ENCODE measurements around the gene HS6ST3.

HS6ST3 gene

GRCh38 chr13:96130818-96131340 is 41.0 kb downstream of the HS6ST3 start:
- H3K4me1 ChIP-seq (ENCODE audit: control insufficient read depth, insufficient read depth, low read length), result peaks cover 3% of the 10 kb centered on the region
- WGBS, 2 experiments, result 39 to 41% methylated on average over 3 of the region's 3 CpGs
- no peaks in the 10 kb centered on the region for H3K27me3 ChIP-seq (ENCODE audit: control insufficient read depth, insufficient read depth, low read length, poor library complexity, severe bottlenecking)
- no peaks in the 10 kb centered on the region for H3K9me3 ChIP-seq (ENCODE audit: control insufficient read depth, low read length)
- H3K4me3 ChIP-seq (ENCODE audit: insufficient read depth, low read depth, low read length), result no peak overlapping the region
- no peaks in the 10 kb centered on the region for H3K36me3 ChIP-seq (ENCODE audit: control insufficient read depth, insufficient read depth, low read length)
- no peak overlapping the region for H3K27ac ChIP-seq (ENCODE audit: insufficient read depth, low read depth, low read length, poor library complexity, severe bottlenecking)

GRCh38 chr13:96141032-96141431 is 51.1 kb downstream of the HS6ST3 start:
- 68 to 69% methylated on average over 3 of the region's 3 CpGs for whole genome bisulfite sequencing, 2 experiments
- Histone ChIP-seq H3K4me3 (ENCODE audit: insufficient read depth, low read depth, low read length) (no peak overlapping the region), H3K4me1 (ENCODE audit: control insufficient read depth, insufficient read depth, low read length) (no peaks in the 10 kb centered on the region), H3K36me3 (ENCODE audit: control insufficient read depth, insufficient read depth, low read length) (no peaks in the 10 kb centered on the region), H3K27ac (ENCODE audit: insufficient read depth, low read depth, low read length, poor library complexity, severe bottlenecking) (no peak overlapping the region), H3K9me3 (ENCODE audit: control insufficient read depth, low read length) (no peaks in the 10 kb centered on the region), H3K27me3 (ENCODE audit: control insufficient read depth, insufficient read depth, low read length, poor library complexity, severe bottlenecking) (no peaks in the 10 kb centered on the region)

GRCh38 chr13:96159725-96160124 is 69.8 kb downstream of the HS6ST3 start:
- H3K4me3 ChIP-seq (ENCODE audit: insufficient read depth, low read depth, low read length), result no peak overlapping the region
- H3K4me1 ChIP-seq (ENCODE audit: control insufficient read depth, insufficient read depth, low read length), result no peaks in the 10 kb centered on the region
- no peak overlapping the region for H3K27ac ChIP-seq (ENCODE audit: insufficient read depth, low read depth, low read length, poor library complexity, severe bottlenecking)
- 90 to 93% methylated on average over 1 to 2 of the region's 2 CpGs for WGBS, 2 experiments
- H3K36me3 ChIP-seq (ENCODE audit: control insufficient read depth, insufficient read depth, low read length), result no peaks in the 10 kb centered on the region
- H3K27me3 ChIP-seq (ENCODE audit: control insufficient read depth, insufficient read depth, low read length, poor library complexity, severe bottlenecking), result no peaks in the 10 kb centered on the region
- no peaks in the 10 kb centered on the region for H3K9me3 ChIP-seq (ENCODE audit: control insufficient read depth, low read length)

GRCh38 chr13:96161141-96161540 is 71.2 kb downstream of the HS6ST3 start:
- no peaks in the 10 kb centered on the region for H3K36me3 ChIP-seq (ENCODE audit: control insufficient read depth, insufficient read depth, low read length)
- H3K27me3 ChIP-seq (ENCODE audit: control insufficient read depth, insufficient read depth, low read length, poor library complexity, severe bottlenecking), result no peaks in the 10 kb centered on the region
- H3K9me3 ChIP-seq (ENCODE audit: control insufficient read depth, low read length), result no peaks in the 10 kb centered on the region
- no peaks in the 10 kb centered on the region for H3K4me1 ChIP-seq (ENCODE audit: control insufficient read depth, insufficient read depth, low read length)
- WGBS, 2 experiments, result 83 to 88% methylated on average over 3 of the region's 3 CpGs
- no peak overlapping the region for H3K27ac ChIP-seq (ENCODE audit: insufficient read depth, low read depth, low read length, poor library complexity, severe bottlenecking)
- H3K4me3 ChIP-seq (ENCODE audit: insufficient read depth, low read depth, low read length), result no peak overlapping the region

GRCh38 chr13:96165840-96166239 is 75.9 kb downstream of the HS6ST3 start:
- WGBS, 2 experiments, result 97 to 98% methylated on average over 1 of the region's 1 CpG
- Histone ChIP-seq H3K27ac (ENCODE audit: insufficient read depth, low read depth, low read length, poor library complexity, severe bottlenecking) (no peak overlapping the region), H3K4me1 (ENCODE audit: control insufficient read depth, insufficient read depth, low read length) (no peaks in the 10 kb centered on the region), H3K4me3 (ENCODE audit: insufficient read depth, low read depth, low read length) (no peak overlapping the region), H3K36me3 (ENCODE audit: control insufficient read depth, insufficient read depth, low read length) (no peaks in the 10 kb centered on the region), H3K27me3 (ENCODE audit: control insufficient read depth, insufficient read depth, low read length, poor library complexity, severe bottlenecking) (no peaks in the 10 kb centered on the region), H3K9me3 (ENCODE audit: control insufficient read depth, low read length) (no peaks in the 10 kb centered on the region)

GRCh38 chr13:96172066-96172465 is 82.2 kb downstream of the HS6ST3 start:
- 79 to 94% methylated on average over 1 of the region's 1 CpG for WGBS, 2 experiments
- no peaks in the 10 kb centered on the region for H3K36me3 ChIP-seq (ENCODE audit: control insufficient read depth, insufficient read depth, low read length)
- no peak overlapping the region for H3K27ac ChIP-seq (ENCODE audit: insufficient read depth, low read depth, low read length, poor library complexity, severe bottlenecking)
- no peaks in the 10 kb centered on the region for H3K9me3 ChIP-seq (ENCODE audit: control insufficient read depth, low read length)
- H3K4me3 ChIP-seq (ENCODE audit: insufficient read depth, low read depth, low read length), result no peak overlapping the region
- H3K4me1 ChIP-seq (ENCODE audit: control insufficient read depth, insufficient read depth, low read length), result no peaks in the 10 kb centered on the region
- no peaks in the 10 kb centered on the region for H3K27me3 ChIP-seq (ENCODE audit: control insufficient read depth, insufficient read depth, low read length, poor library complexity, severe bottlenecking)

- Histone ChIP-seq H3K4me3 (ENCODE audit: insufficient read depth, low read depth, low read length) (no peak overlapping the region), H3K4me1 (ENCODE audit: control insufficient read depth, insufficient read depth, low read length) (no peaks in the 10 kb centered on the region)
- 100% methylated on average over 1 of the region's 1 CpG for WGBS, 2 experiments
These were observed 88.9 kb downstream of the HS6ST3 start for GRCh38 chr13:96178759-96179158.

GRCh38 chr13:96179309-96179708 is 89.4 kb downstream of the HS6ST3 start:
- Histone ChIP-seq H3K36me3 (ENCODE audit: control insufficient read depth, insufficient read depth, low read length) (no peaks in the 10 kb centered on the region), H3K9me3 (ENCODE audit: control insufficient read depth, low read length) (no peaks in the 10 kb centered on the region), H3K4me3 (ENCODE audit: insufficient read depth, low read depth, low read length) (no peak overlapping the region), H3K27me3 (ENCODE audit: control insufficient read depth, insufficient read depth, low read length, poor library complexity, severe bottlenecking) (no peaks in the 10 kb centered on the region), H3K4me1 (ENCODE audit: control insufficient read depth, insufficient read depth, low read length) (no peaks in the 10 kb centered on the region), H3K27ac (ENCODE audit: insufficient read depth, low read depth, low read length, poor library complexity, severe bottlenecking) (no peak overlapping the region)
- 93 to 96% methylated on average over 5 of the region's 5 CpGs for WGBS, 2 experiments

More at GRCh38 chr13:96178759-96179158, 88.9 kb downstream of the HS6ST3 start:
- no peak overlapping the region for H3K27ac ChIP-seq (ENCODE audit: insufficient read depth, low read depth, low read length, poor library complexity, severe bottlenecking)
- H3K36me3 ChIP-seq (ENCODE audit: control insufficient read depth, insufficient read depth, low read length), result no peaks in the 10 kb centered on the region
- no peaks in the 10 kb centered on the region for H3K9me3 ChIP-seq (ENCODE audit: control insufficient read depth, low read length)
- no peaks in the 10 kb centered on the region for H3K27me3 ChIP-seq (ENCODE audit: control insufficient read depth, insufficient read depth, low read length, poor library complexity, severe bottlenecking)

GRCh38 chr13:96181911-96182310 is 92.0 kb downstream of the HS6ST3 start:
- Histone ChIP-seq H3K27ac (ENCODE audit: insufficient read depth, low read depth, low read length, poor library complexity, severe bottlenecking) (no peak overlapping the region), H3K36me3 (ENCODE audit: control insufficient read depth, insufficient read depth, low read length) (no peaks in the 10 kb centered on the region), H3K27me3 (ENCODE audit: control insufficient read depth, insufficient read depth, low read length, poor library complexity, severe bottlenecking) (no peaks in the 10 kb centered on the region), H3K4me1 (ENCODE audit: control insufficient read depth, insufficient read depth, low read length) (no peaks in the 10 kb centered on the region), H3K9me3 (ENCODE audit: control insufficient read depth, low read length) (no peaks in the 10 kb centered on the region), H3K4me3 (ENCODE audit: insufficient read depth, low read depth, low read length) (no peak overlapping the region)
- 95 to 96% methylated on average over 4 to 5 of the region's 5 CpGs for WGBS, 2 experiments

- H3K27ac ChIP-seq (ENCODE audit: insufficient read depth, low read depth, low read length, poor library complexity, severe bottlenecking), result no peak overlapping the region
- no peaks in the 10 kb centered on the region for H3K36me3 ChIP-seq (ENCODE audit: control insufficient read depth, insufficient read depth, low read length)
- no peaks in the 10 kb centered on the region for H3K27me3 ChIP-seq (ENCODE audit: control insufficient read depth, insufficient read depth, low read length, poor library complexity, severe bottlenecking)
- H3K9me3 ChIP-seq (ENCODE audit: control insufficient read depth, low read length), result no peaks in the 10 kb centered on the region
- H3K4me1 ChIP-seq (ENCODE audit: control insufficient read depth, insufficient read depth, low read length), result no peaks in the 10 kb centered on the region
- 90 to 91% methylated on average over 5 of the region's 6 CpGs for WGBS, 2 experiments
- no peak overlapping the region for H3K4me3 ChIP-seq (ENCODE audit: insufficient read depth, low read depth, low read length)
These were observed 95.9 kb downstream of the HS6ST3 start for GRCh38 chr13:96185818-96186217.

- Histone ChIP-seq H3K27ac (ENCODE audit: insufficient read depth, low read depth, low read length, poor library complexity, severe bottlenecking) (no peak overlapping the region), H3K36me3 (ENCODE audit: control insufficient read depth, insufficient read depth, low read length) (no peaks in the 10 kb centered on the region), H3K4me1 (ENCODE audit: control insufficient read depth, insufficient read depth, low read length) (no peaks in the 10 kb centered on the region), H3K27me3 (ENCODE audit: control insufficient read depth, insufficient read depth, low read length, poor library complexity, severe bottlenecking) (no peaks in the 10 kb centered on the region), H3K9me3 (ENCODE audit: control insufficient read depth, low read length) (no peaks in the 10 kb centered on the region), H3K4me3 (ENCODE audit: insufficient read depth, low read depth, low read length) (no peak overlapping the region)
- WGBS, 2 experiments, result 88 to 93% methylated on average over 2 of the region's 3 CpGs
These were observed 101.5 kb downstream of the HS6ST3 start for GRCh38 chr13:96191367-96191766.

Data from ectodermal cell (in vitro differentiated cells).